ENCODE measurements around the gene PPP6R2.
"Not testable (repeated sequence)": the region's sequence is repeated elsewhere in the genome, so short reads cannot be mapped to it uniquely, and the experiment has no call there.

Gene PPP6R2

GRCh38 chr22:50346470-50346869, 3.3 kb downstream of the PPP6R2 start:
- DNase-seq, result no peak

GRCh38 chr22:50347157-50347556, 4.0 kb downstream of the PPP6R2 start:
- DNase-seq, result no peak

DNA sequence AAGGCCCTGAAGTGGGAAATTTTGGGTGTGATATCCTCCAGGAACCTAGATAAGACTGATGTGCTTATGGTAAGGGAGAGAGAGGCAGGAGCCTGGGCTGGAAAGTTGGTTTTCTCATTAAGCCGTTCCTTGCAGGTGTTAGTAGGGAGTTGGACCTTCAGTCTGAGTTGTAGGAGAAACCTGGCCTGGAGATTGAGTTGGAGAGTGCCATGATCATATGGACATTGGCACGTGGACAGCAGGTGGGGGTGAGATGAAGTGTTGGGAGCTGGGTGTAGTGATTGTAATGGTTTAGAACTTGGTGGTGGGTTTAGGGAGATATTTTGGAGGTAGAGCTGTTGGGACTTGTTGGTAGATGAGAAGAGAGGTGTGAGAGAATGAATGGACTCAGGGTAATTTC, 4.9 kb downstream of the PPP6R2 start:
- DNase-seq, result no peak

DNA sequence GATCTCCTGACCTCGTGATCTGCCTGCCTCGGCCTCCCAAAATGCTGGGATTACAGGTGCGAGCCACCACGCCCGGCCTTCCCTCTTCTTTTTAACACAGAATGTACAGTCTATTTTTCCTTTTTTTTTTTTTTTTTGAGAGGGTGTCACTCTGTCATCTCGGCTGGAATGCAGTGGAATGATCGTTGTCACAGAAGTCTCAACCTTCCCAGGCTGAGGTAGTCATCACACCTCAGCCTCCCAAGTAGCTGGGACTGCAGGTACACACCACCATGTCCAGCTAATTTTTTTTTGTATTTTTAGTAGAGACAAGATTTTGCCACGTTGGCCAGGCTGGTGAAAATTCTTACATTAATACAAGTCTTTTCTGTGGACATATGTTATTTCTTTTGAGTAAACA, 13.1 kb downstream of the PPP6R2 start:
- DNase-seq, result no peak

DNA sequence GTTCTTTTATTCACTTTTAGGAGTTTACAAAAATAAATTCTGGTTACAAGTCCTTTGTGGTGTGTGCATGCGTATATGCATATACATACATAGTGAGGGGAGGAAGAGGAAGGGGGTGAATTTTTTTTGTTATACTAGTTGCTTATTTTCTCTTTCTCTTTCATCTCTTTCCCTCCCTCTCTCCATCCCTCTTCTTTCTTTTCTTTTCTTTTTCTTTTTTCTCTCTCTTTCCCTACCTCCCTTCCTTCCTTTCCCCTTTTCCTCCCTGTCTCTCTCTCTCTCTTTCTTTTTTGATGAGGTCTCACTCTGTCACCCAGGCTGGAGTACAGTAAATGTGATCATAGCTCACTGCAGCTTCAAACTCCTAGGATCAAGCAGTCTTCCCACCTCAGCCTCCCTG, 14.1 kb downstream of the PPP6R2 start:
- no peak for DNase-seq

GRCh38 chr22:50357756-50358155, 14.6 kb downstream of the PPP6R2 start:
- DNase-seq, result no peak

- no peak for DNase-seq
These were observed 17.5 kb downstream of the PPP6R2 start for GRCh38 chr22:50360578-50360977.

GRCh38 chr22:50361222-50361621, 18.1 kb downstream of the PPP6R2 start:
- no peak for DNase-seq

GRCh38 chr22:50361688-50362087, 18.6 kb downstream of the PPP6R2 start:
- DNase-seq, result no peak

DNA sequence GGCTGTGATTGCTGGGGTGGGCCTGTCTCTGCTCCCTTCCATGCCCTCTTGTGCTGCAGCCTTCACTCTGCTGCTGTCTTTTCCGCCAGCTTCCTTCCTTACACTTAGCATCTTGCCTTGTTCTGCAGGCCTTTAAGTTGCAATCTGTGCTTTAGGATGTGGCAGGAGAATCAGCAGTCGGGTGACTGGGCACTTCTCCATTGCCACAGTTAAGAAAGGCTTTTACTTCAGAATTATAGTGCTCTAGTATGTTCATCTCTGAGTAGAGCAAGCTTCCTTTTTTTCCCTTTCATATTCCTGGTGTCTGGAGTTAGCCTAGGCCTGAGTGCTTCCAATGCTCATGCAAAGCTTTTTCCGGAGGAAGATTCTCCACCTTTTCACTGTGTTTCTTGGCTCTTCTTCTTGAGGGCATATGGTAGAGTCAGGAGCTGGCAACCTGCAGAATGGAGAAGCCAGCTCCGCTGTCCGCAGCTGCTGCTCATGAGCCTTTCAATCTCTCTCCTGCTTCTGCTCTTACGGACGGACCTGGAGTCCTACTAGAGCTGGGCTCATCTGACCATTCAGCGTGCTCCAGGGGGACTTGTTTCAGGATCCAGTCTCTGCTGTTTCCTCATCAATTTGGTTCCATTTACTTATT, 20.2 kb downstream of the PPP6R2 start:
- no peak for DNase-seq

DNA sequence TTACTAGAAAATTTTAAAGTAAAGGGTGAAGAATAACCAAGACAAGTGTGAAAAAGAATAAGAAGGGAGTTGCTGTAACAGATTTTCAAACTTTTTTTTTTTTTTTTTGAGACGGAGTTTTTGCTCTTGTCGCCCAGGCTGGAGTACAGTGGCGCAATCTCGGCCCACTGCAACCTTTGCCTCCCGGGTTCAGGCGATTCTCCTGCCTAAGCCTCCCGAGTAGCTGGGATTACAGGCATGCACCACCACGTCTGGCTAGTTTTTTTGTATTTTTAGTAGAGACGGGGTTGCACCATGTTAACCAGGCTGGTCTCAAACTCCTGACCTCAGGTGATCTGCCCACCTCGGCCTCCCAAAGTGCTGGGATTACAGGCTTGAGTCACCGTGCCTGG, 20.7 kb downstream of the PPP6R2 start:
- not testable (repeated sequence) for DNase-seq

GRCh38 chr22:50367778-50368500, 24.8 kb downstream of the PPP6R2 start:
- DNase-seq, result no peak

GRCh38 chr22:50371101-50371648, 28.0 kb downstream of the PPP6R2 start:
- DNase-seq, result no peak

GRCh38 chr22:50376085-50376651, 33.0 kb downstream of the PPP6R2 start:
- DNase-seq, result no peak

DNA sequence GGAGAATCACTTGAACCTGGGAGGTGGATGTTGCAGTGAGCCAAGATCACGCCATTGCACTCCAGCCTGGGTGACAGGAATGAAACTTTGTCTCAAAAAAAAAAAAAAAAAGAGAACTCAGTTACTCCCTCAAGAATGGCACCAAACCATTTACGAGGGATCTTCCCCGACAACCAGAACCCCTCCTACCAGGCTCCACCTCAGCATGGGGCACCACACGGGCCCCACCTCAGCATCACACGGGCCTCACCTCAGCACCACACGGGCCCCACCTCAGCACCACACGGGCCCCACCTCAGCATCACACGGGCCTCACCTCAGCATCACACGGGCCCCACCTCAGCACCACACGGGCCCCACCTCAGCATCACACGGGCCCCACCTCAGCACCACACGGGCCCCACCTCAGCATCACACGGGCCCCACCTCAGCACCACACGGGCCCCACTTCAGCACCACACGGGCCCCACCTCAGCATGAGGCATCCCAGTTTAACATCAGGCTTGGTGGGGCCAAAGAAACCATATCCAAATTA, 38.0 kb downstream of the PPP6R2 start:
- not testable (repeated sequence) for DNase-seq

DNA sequence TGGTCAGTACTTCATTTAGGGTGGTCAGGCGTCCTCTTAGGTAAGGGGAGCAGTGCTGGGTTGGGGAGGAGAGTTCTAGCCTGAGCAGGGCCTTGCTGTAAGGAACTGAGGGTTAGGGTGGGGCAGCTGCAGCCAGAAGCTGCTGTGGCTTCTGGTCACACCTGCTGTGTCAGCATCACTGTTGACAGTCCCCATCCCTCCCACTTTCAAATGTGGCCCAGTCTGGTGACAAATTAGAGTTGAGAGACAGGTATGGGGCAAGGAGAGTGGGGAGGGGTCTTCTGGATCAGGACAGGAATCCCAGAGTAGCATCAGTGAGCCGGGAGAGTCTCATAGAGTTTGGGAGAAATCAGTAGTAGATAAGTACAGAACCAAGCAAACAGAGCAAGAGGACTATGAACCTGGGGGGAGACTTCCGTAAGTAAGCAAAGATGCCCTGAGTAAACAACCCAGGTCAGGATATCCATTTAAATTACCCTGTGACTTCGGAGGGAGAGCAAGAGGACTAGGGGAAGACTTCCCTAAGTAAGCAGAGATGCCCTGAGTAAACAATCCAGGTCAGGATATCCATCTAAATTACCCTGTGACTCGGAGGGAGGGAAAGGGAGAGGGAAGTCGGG, 53.7 kb downstream of the PPP6R2 start:
- DNase-seq, result no peak

DNA sequence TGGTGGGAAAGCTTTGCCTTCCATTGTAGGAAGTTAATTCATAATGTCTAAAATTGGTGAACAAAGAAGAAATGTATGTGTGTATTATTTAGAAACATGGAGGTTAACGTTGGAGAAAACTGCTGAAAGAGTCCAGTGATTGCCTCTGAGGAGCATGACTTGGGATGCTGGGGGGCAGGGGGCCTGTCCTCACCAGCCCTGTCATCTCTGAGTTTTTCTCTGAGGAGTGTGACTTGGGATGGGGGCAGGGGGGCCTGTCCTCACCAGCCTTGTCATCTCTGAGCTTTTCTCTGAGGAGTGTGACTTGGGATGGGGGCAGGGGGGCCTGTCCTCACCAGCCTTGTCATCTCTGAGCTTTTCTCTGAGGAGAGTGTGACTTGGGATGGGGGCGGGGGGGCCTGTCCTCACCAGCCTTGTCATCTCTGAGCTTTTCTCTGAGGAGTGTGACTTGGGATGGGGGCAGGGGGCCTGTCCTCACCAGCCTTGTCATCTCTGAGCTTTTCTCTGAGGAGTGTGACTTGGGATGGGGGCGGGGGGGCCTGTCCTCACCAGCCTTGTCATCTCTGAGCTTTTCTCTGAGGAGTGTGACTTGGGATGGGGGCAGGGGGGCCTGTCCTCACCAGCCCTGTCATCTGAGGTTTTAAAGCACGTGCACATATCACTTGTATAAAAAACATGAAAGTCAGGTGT, 54.4 kb downstream of the PPP6R2 start:
- not testable (repeated sequence) for DNase-seq

DNA sequence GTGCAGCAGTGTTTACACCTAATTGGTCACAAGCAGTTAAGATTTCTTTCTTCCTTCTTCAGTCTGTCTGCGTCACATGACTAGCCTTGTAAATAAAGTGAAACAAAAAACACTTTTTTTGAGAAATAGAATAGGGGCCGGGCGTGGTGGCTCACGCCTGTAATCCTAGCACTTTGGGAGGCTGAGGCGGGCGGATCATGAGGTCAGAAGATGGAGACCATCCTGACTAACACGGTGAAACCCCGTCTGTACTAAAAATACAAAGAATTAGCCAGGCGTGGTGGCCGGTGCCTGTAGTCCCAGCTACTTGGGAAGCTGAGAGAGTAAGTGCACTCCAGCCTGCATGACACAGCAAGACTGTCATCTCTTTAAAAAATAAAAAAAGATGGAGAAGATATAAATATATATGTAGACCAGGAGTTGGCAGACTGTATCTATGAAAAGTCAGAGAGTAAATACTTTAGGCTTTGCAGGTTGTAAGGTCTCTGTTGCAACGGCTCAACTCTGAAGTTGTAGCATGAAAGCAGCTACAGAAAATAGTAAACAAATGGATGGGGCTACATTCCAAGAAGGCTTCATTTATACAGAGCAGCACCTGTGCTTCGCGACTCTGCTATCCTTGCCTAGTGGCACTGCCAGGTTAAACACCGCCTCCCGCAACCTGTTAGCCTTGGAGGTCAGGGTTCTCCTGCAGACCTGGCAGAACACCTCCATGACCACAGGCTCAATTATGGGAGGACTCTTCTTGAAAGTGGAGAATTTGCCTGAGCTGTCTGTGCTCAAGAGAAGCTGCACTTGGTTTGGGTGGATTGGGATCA, 55.9 kb downstream of the PPP6R2 start:
- no peak for DNase-seq

GRCh38 chr22:50399751-50400331, 56.7 kb downstream of the PPP6R2 start:
- DNase-seq, result no peak

GRCh38 chr22:50400406-50400805, 57.3 kb downstream of the PPP6R2 start:
- no peak for DNase-seq

- no peak for DNase-seq
These were observed 57.8 kb downstream of the PPP6R2 start for GRCh38 chr22:50400931-50401330.
